T-helper 17 cell (primary cell): ENCODE measurements around the gene TAS2R60. TPM values are rescaled to one million over a fixed set of nuclear protein-coding genes. Genes with fewer than 3 reads are reported as not detected.

ENCODE experiments used
- total RNA-seq, 4 donors: library from RNA in 2 of 4; stranded (reverse) in 2 of 4; gene quantifications; one replicate each; pipeline ENCODE4 v1.2.3 and lab custom pipeline; 2022 to 2026

The TAS2R60 gene
- total RNA-seq, 2 donors from 2014 or later: 0.60 to 0.80 TPM

Other genes starting within 250 kb of the TAS2R60 start
- not detected for gene TAS2R40, start 221.4 kb upstream of the TAS2R60 start, total RNA-seq
- 100 to 1,000 TPM; 428 to 433 TPM for gene GSTK1, start 180.0 kb upstream of the TAS2R60 start, total RNA-seq
- gene TMEM139, start 158.5 kb upstream of the TAS2R60 start, total RNA-seq: under 1 TPM; 0.77 to 0.86 TPM
- 10 to 100 TPM; 49.3 to 52.5 TPM for gene CASP2, start 155.1 kb upstream of the TAS2R60 start, total RNA-seq
- gene CLCN1, start 127.3 kb upstream of the TAS2R60 start, total RNA-seq: not detected
- gene FAM131B, start 80.7 kb upstream of the TAS2R60 start, total RNA-seq: under 1 TPM; 0.23 to 0.42 TPM
- 100 to 1,000 TPM; 151 to 165 TPM for gene ZYX, start 62.1 kb upstream of the TAS2R60 start, total RNA-seq
- gene EPHA1, start 34.6 kb upstream of the TAS2R60 start, total RNA-seq: 10 to 100 TPM in 1 of 2 donors, 1 to 10 TPM in 1; 9.4 to 19.7 TPM
- gene TAS2R41, start 34.4 kb downstream of the TAS2R60 start, total RNA-seq: under 1 TPM; 0.52 to 0.99 TPM
- gene CTAGE15, start 128.3 kb downstream of the TAS2R60 start, total RNA-seq: under 1 TPM in 1 of 2 donors, not detected in 1; 0.73 TPM
- gene TCAF2, start 177.5 kb downstream of the TAS2R60 start, total RNA-seq: 10 to 100 TPM; 23.8 to 27.1 TPM